ENCODE results near the gene NQO2.
"Not testable (repeated sequence)": the region's sequence is repeated elsewhere in the genome, so short reads cannot be mapped to it uniquely, and the experiment has no call there.

Gene NQO2

GRCh38 chr6:3041606-3042005 lies 41.9 kb downstream of the NQO2 start:
- no peak for DNase-seq

GRCh38 chr6:3045369-3045768 lies 45.7 kb downstream of the NQO2 start:
- no peak for DNase-seq

- DNase-seq: no peak
Measured at GRCh38 chr6:3045777-3046176, 46.1 kb downstream of the NQO2 start.

GRCh38 chr6:3046295-3046694 lies 46.6 kb downstream of the NQO2 start:
- DNase-seq: no peak

GRCh38 chr6:3048009-3048408 lies 48.3 kb downstream of the NQO2 start:
- DNase-seq: not testable (repeated sequence)

GRCh38 chr6:3052481-3053230 lies 53.0 kb downstream of the NQO2 start:
- no peak for DNase-seq

GRCh38 chr6:3053231-3053508 lies 53.5 kb downstream of the NQO2 start:
- DNase-seq: no peak

GRCh38 chr6:3054229-3055157 lies 54.8 kb downstream of the NQO2 start:
- DNase-seq: not testable (repeated sequence)

- DNase-seq: not testable (repeated sequence)
Measured at GRCh38 chr6:3055158-3055499, 55.4 kb downstream of the NQO2 start.

- no peak for DNase-seq
Measured at GRCh38 chr6:3057063-3057770, 57.5 kb downstream of the NQO2 start.

- no peak for DNase-seq
Measured at GRCh38 chr6:3058957-3059356, 59.3 kb downstream of the NQO2 start.

- DNase-seq: not testable (repeated sequence)
Measured at GRCh38 chr6:3060092-3060491, 60.4 kb downstream of the NQO2 start.

- DNase-seq: no peak
Measured at GRCh38 chr6:3061501-3061941, 61.8 kb downstream of the NQO2 start.

- not testable (repeated sequence) for DNase-seq
Measured at GRCh38 chr6:3063340-3063732, 63.6 kb downstream of the NQO2 start.

GRCh38 chr6:3063733-3064700 lies 64.3 kb downstream of the NQO2 start:
- peak; percentile 78 to 84 for DNase-seq

- peak; percentile 90 to 92 for DNase-seq
Measured at GRCh38 chr6:3068329-3069214, 68.9 kb downstream of the NQO2 start, which contains the start of gene RIPK1. RIPK1 (plus strand) TSS chr6:3068494; CDS start chr6:3076824, 8,330 bp downstream.

Data from hippocampal formation (tissue), 2 donors.